GM18498 (cell line): ENCODE measurements around the gene CAMSAP2.

ENCODE experiments used
- ATAC-seq: cut with Tn5 transposase; IDR thresholded peaks from one replicate; pipeline ENCODE4 v1.9.1; 2021; ENCODE audit warnings: mild to moderate bottlenecking, moderate library complexity; ENCODE audit not compliant: unreplicated experiment

Gene CAMSAP2

GRCh38 chr1:200837931-200838571, 99.4 kb downstream of the CAMSAP2 start:
- no peak for ATAC-seq

- no peak for ATAC-seq
Observed at GRCh38 chr1:200838676-200839445, 100.2 kb downstream of the CAMSAP2 start.

- ATAC-seq, result no peak
Observed at GRCh38 chr1:200845360-200845759, 106.7 kb downstream of the CAMSAP2 start.

- no peak for ATAC-seq
Observed at GRCh38 chr1:200846398-200846797, 107.7 kb downstream of the CAMSAP2 start.

GRCh38 chr1:200849430-200849829, 110.7 kb downstream of the CAMSAP2 start:
- no peak for ATAC-seq

GRCh38 chr1:200850554-200850953, 111.9 kb downstream of the CAMSAP2 start:
- ATAC-seq, result no peak

GRCh38 chr1:200856716-200857357, 118.1 kb downstream of the CAMSAP2 start:
- no peak for ATAC-seq

GRCh38 chr1:200857804-200858203, 119.1 kb downstream of the CAMSAP2 start:
- no peak for ATAC-seq

- peak; percentile 28 for ATAC-seq
Observed at GRCh38 chr1:200861937-200862647, 123.4 kb downstream of the CAMSAP2 start.

- no peak for ATAC-seq
Observed at GRCh38 chr1:200862713-200863415, 124.2 kb downstream of the CAMSAP2 start.

- ATAC-seq, result no peak
Observed at GRCh38 chr1:200866116-200866515, 127.4 kb downstream of the CAMSAP2 start.

- ATAC-seq, result peak; percentile 83
Observed at GRCh38 chr1:200866521-200866920, 127.8 kb downstream of the CAMSAP2 start.

GRCh38 chr1:200867018-200867811, 128.5 kb downstream of the CAMSAP2 start:
- ATAC-seq, result no peak

- ATAC-seq, result no peak
Observed at GRCh38 chr1:200869376-200869752, 130.7 kb downstream of the CAMSAP2 start.

- ATAC-seq, result peak; percentile 54
Observed at GRCh38 chr1:200869753-200870391, 131.2 kb downstream of the CAMSAP2 start.

- no peak for ATAC-seq
Observed at GRCh38 chr1:200872446-200873115, 133.9 kb downstream of the CAMSAP2 start, which contains the start of gene GPR25. Gene GPR25, plus strand, starts transcription at chr1:200872981. Its CDS starts 57 bp downstream, at chr1:200873038.

- no peak for ATAC-seq
Observed at GRCh38 chr1:200873116-200873670, 134.5 kb downstream of the CAMSAP2 start.

- no peak for ATAC-seq
Observed at GRCh38 chr1:200873671-200874397, 135.1 kb downstream of the CAMSAP2 start.
